ENCODE data around the gene PCDHA7.

Gene PCDHA7

DNA sequence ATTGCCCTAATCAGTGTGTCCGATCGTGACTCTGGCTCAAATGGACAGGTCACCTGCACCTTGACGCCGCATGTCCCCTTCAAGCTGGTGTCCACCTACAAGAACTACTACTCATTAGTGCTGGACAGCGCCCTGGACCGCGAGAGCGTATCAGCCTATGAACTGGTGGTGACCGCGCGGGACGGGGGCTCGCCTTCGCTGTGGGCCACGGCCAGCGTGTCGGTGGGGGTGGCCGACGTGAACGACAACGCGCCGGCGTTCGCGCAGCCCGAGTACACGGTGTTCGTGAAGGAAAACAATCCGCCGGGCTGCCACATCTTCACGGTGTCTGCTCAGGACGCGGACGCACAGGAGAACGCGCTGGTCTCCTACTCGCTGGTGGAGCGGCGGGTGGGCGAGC, 49.3 kb downstream of the PCDHA7 start:
- no peak for DNase-seq (ENCODE audit: low read depth in 2 of 2)
- H3K4me3 ChIP-seq (replicated peaks in 1 of 2; ENCODE audit: low read depth in 2 of 2, low read length in 2 of 2) = no peak overlapping the region
- TF ChIP-seq, protein P1, sequence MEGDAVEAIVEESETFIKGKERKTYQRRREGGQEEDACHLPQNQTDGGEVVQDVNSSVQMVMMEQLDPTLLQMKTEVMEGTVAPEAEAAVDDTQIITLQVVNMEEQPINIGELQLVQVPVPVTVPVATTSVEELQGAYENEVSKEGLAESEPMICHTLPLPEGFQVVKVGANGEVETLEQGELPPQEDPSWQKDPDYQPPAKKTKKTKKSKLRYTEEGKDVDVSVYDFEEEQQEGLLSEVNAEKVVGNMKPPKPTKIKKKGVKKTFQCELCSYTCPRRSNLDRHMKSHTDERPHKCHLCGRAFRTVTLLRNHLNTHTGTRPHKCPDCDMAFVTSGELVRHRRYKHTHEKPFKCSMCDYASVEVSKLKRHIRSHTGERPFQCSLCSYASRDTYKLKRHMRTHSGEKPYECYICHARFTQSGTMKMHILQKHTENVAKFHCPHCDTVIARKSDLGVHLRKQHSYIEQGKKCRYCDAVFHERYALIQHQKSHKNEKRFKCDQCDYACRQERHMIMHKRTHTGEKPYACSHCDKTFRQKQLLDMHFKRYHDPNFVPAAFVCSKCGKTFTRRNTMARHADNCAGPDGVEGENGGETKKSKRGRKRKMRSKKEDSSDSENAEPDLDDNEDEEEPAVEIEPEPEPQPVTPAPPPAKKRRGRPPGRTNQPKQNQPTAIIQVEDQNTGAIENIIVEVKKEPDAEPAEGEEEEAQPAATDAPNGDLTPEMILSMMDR (IDR thresholded peaks at IDR 0.05; ENCODE audit: low read depth, low read length) = no peak

DNA sequence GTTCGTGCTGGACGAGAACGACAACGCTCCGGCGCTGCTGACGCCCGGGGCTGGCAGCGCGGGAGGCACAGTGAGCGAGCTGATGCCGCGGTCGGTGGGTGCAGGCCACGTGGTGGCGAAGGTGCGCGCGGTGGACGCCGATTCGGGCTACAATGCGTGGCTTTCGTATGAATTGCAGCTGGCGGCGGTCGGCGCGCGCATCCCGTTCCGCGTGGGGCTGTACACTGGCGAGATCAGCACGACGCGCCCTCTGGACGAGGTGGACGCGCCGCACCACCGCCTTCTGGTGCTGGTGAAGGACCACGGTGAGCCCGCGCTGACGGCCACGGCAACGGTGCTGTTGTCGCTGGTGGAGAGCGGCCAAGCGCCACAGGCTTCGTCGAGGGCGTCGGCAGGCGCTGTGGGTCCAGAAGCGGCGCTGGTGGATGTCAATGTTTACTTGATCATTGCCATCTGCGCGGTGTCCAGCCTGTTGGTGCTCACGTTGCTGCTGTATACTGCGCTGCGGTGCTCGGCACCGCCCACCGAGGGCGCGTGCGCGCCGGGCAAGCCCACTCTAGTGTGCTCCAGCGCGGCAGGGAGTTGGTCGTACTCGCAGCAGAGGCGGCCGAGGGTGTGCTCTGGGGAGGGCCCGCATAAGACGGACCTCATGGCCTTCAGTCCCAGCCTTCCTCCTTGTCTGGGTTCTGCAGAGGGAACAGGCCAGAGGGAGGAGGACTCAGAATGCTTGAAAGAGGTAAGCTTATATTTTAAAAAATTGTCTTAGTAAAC, 50.0 kb downstream of the PCDHA7 start:
- no peak overlapping the region for H3K4me3 ChIP-seq (replicated peaks in 1 of 2; ENCODE audit: low read depth in 2 of 2, low read length in 2 of 2)
- TF ChIP-seq, protein P1 (IDR thresholded peaks at IDR 0.05; ENCODE audit: low read depth, low read length) = no peak
- DNase-seq (ENCODE audit: low read depth in 2 of 2) = no peak
